ENCODE results near the gene BCKDHA.
"Not testable (repeated sequence)": the region's sequence is repeated elsewhere in the genome, so short reads cannot be mapped to it uniquely, and the experiment has no call there.

The BCKDHA gene

GRCh38 chr19:41403181-41403970 lies 5.8 kb downstream of the BCKDHA start:
- no peak for DNase-seq (ENCODE audit: low read depth in 2 of 2)

GRCh38 chr19:41405776-41406175 lies 8.2 kb downstream of the BCKDHA start:
- DNase-seq (ENCODE audit: low read depth in 2 of 2), result no peak

GRCh38 chr19:41407271-41407670 lies 9.7 kb downstream of the BCKDHA start:
- DNase-seq (ENCODE audit: low read depth in 2 of 2), result no peak

GRCh38 chr19:41408256-41408655 lies 10.6 kb downstream of the BCKDHA start:
- DNase-seq (ENCODE audit: low read depth in 2 of 2), result no peak

- not testable (repeated sequence) for DNase-seq (ENCODE audit: low read depth in 2 of 2)
Observed at GRCh38 chr19:41408846-41409245, 11.2 kb downstream of the BCKDHA start.

GRCh38 chr19:41409288-41409687 lies 11.7 kb downstream of the BCKDHA start:
- DNase-seq (ENCODE audit: low read depth in 2 of 2), result no peak

GRCh38 chr19:41410336-41411054 lies 12.9 kb downstream of the BCKDHA start:
- DNase-seq (ENCODE audit: low read depth in 2 of 2), result no peak

GRCh38 chr19:41411100-41411967 lies 13.7 kb downstream of the BCKDHA start:
- DNase-seq (ENCODE audit: low read depth in 2 of 2), result no peak

GRCh38 chr19:41411968-41412265 lies 14.3 kb downstream of the BCKDHA start:
- no peak for DNase-seq (ENCODE audit: low read depth in 2 of 2)

- DNase-seq (ENCODE audit: low read depth in 2 of 2), result no peak
Observed at GRCh38 chr19:41412953-41413352, 15.3 kb downstream of the BCKDHA start.

GRCh38 chr19:41413947-41414346 lies 16.3 kb downstream of the BCKDHA start:
- DNase-seq (ENCODE audit: low read depth in 2 of 2), result no peak

GRCh38 chr19:41414461-41414860 lies 16.8 kb downstream of the BCKDHA start:
- no peak for DNase-seq (ENCODE audit: low read depth in 2 of 2)

GRCh38 chr19:41415154-41415571 lies 17.5 kb downstream of the BCKDHA start:
- DNase-seq (ENCODE audit: low read depth in 2 of 2), result no peak

GRCh38 chr19:41416194-41416674 lies 18.6 kb downstream of the BCKDHA start:
- DNase-seq (ENCODE audit: low read depth in 2 of 2), result no peak

- no peak for DNase-seq (ENCODE audit: low read depth in 2 of 2)
Observed at GRCh38 chr19:41420101-41420880, 22.7 kb downstream of the BCKDHA start.

- no peak for DNase-seq (ENCODE audit: low read depth in 2 of 2)
Observed at GRCh38 chr19:41421314-41421713, 23.7 kb downstream of the BCKDHA start.

GRCh38 chr19:41421973-41422372 lies 24.4 kb downstream of the BCKDHA start:
- no peak for DNase-seq (ENCODE audit: low read depth in 2 of 2)

GRCh38 chr19:41422456-41422855 lies 24.8 kb downstream of the BCKDHA start:
- DNase-seq (ENCODE audit: low read depth in 2 of 2), result no peak

- DNase-seq (ENCODE audit: low read depth in 2 of 2), result no peak
Observed at GRCh38 chr19:41422955-41423354, 25.3 kb downstream of the BCKDHA start.

- DNase-seq (ENCODE audit: low read depth in 2 of 2), result no peak
Observed at GRCh38 chr19:41424335-41425173, 26.9 kb downstream of the BCKDHA start.
